Left renal cortex interstitium (tissue), 4 donors: ENCODE data around the gene OR2G6. TPM values are rescaled to one million over a fixed set of nuclear protein-coding genes. Genes with fewer than 3 reads are reported as not detected.
"Not testable (repeated sequence)": the region's sequence is repeated elsewhere in the genome, so short reads cannot be mapped to it uniquely, and the experiment has no call there.

Experiments
- DNase-seq, 4 donors: peaks; one replicate each; pipeline ENCODE4 v3.0.0-alpha.2; 2013; ENCODE audit warnings: low read depth in 4 of 4, low spot score in 2 of 4, missing footprints in 1 of 4
- polyA plus RNA-seq, 4 donors: library from polyadenylated mRNA; unstranded; fragments of 120-200 nt; gene quantifications; one replicate each; pipeline ENCODE4 v1.2.1, GENCODE V29; 2013; ENCODE audit not compliant: insufficient read length in 4 of 4

Gene OR2G6
- polyA plus RNA-seq, 4 donors = 0.04 to 0.08 TPM; not detected in 2

GRCh38 chr1:248573856-248574255 lies 66.0 kb downstream of the OR2G6 start:
- DNase-seq = not testable (repeated sequence)

DNA sequence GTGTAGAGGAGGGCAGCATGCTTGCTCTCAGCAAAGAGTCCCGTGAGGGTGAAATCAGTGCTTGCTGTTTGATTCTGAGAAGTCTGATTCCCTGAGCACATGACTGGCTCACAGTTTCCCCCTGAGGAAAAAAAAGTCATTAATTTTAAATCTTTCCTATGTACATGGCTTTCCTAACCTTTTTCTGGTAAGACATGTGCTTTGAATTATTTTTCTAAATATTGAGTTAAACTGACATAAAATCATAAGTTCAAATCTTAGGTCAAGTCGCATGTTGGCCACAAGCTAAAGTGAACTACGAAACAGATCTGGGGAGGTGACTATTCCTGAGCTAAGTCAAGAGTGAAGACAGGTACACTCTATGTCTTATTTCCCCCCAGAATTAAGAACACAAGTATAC lies 66.8 kb downstream of the OR2G6 start, which contains the start of gene OR2T34:
Gene OR2T34 (minus strand): TSS at position 101 of the 400 bp plus-strand sequence. CDS start 0 bp downstream, at position 101.
- DNase-seq = not testable (repeated sequence)

DNA sequence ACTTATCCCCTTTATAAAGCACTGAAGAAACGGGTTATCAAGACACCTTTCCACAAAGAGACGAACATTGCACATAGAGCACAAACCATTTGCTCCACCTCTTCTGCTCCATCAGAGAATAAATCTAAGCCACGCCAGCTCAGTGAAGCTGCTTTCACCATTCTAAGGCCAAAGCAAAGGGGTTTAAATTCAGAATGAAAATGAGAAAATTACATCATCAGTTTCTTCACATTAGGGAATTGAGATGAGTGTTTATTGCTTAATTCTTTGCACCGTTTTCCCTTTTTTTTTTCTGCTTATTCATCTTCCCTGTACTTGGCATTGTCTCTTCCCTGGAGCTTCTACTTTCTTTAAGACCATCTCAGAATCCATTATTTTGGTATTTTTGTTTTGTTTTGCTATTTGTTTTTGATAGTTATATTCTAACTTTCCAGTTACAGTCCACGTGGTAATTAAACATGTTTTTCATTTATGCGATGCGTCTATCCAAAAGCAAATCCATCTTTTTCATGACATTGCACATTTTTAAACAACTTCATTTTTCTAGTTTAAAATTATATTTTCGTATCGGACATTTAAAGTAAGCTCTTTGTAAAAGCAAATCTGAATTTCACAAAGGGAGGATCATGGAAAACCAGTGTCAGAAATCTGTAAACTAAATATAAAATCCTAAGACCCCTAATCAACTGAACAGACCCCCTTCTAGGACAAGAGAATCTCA lies 68.5 kb downstream of the OR2G6 start:
- no peak for DNase-seq

Other genes starting within 250 kb of the OR2G6 start
- gene OR2T33, start 230.1 kb upstream of the OR2G6 start, polyA plus RNA-seq = not detected
- under 1 TPM in 2 of 4 donors, not detected in 2; 0.04 to 0.13 TPM for gene OR2T12, start 204.6 kb upstream of the OR2G6 start, polyA plus RNA-seq
- gene OR2M7, start 183.5 kb upstream of the OR2G6 start, polyA plus RNA-seq = not detected
- not detected for gene OR14C36, start 159.3 kb upstream of the OR2G6 start, polyA plus RNA-seq
- gene OR2T4, start 146.4 kb upstream of the OR2G6 start, polyA plus RNA-seq = not detected
- gene OR2T6, start 132.3 kb upstream of the OR2G6 start, polyA plus RNA-seq = under 1 TPM in 2 of 4 donors, not detected in 2; 0.08 to 0.21 TPM
- not detected for gene OR2T1, start 105.0 kb upstream of the OR2G6 start, polyA plus RNA-seq
- not detected for gene OR2T2, start 62.4 kb upstream of the OR2G6 start, polyA plus RNA-seq
- gene OR2T3, start 34.7 kb upstream of the OR2G6 start, polyA plus RNA-seq = not detected
- not detected for gene OR2T5, start 19.5 kb upstream of the OR2G6 start, polyA plus RNA-seq
- gene OR2T29, start 54.7 kb downstream of the OR2G6 start, polyA plus RNA-seq = under 1 TPM in 1 of 4 donors, not detected in 3; 0.06 TPM
- gene OR2T34, start 66.7 kb downstream of the OR2G6 start, polyA plus RNA-seq = not detected
- gene OR2T10, start 89.6 kb downstream of the OR2G6 start, polyA plus RNA-seq = under 1 TPM; 0.08 to 0.28 (median 0.11) TPM
- under 1 TPM in 1 of 4 donors, not detected in 3; 0.03 TPM for gene OR2T11, start 127.0 kb downstream of the OR2G6 start, polyA plus RNA-seq
- gene OR2T35, start 137.2 kb downstream of the OR2G6 start, polyA plus RNA-seq = not detected
- not detected for gene OR2T27, start 147.5 kb downstream of the OR2G6 start, polyA plus RNA-seq
- gene OR14I1, start 194.7 kb downstream of the OR2G6 start, polyA plus RNA-seq = under 1 TPM in 1 of 4 donors, not detected in 3; 0.19 TPM
- gene LYPD8, start 247.7 kb downstream of the OR2G6 start, polyA plus RNA-seq = under 1 TPM in 1 of 4 donors, not detected in 3; 0.09 TPM